HEK293 (cell line): ENCODE measurements around the gene FCN3.

Experiments used
- CTCF ChIA-PET: fragments of 350-600 bp; formaldehyde crosslinking; extraction: SDS; loops from one replicate; lab custom pipeline; 2021; ENCODE audit warnings: antibody characterized with exemption; lab: Yijun Ruan, JAX
- POLR2A ChIA-PET: fragments of 300-600 bp; formaldehyde crosslinking; extraction: SDS; loops from one replicate; lab custom pipeline; 2020; ENCODE audit warnings: antibody characterized with exemption, inconsistent platforms; lab: Yijun Ruan, JAX
- H3K27ac ChIP-seq: fragments of 200-500 bp; sonication (Bioruptor generic); 2 replicates; pipeline ENCODE4 v1.5.1; 2014; ENCODE audit warnings: low read depth, low read length, control low read depth, inconsistent platforms; ENCODE audit errors: extremely low read depth
- H3K36me3 ChIP-seq, 2 experiments: fragments of 200-500 bp in 1 of 2; sonication (Bioruptor generic) in 1 of 2; 1 replicate in 1 of 2; 2 replicates in 1 of 2; pipeline ENCODE4 v1.5.1; 2014 to 2017; ENCODE audit warnings: inconsistent platforms in 2 of 2, low read length in 2 of 2; ENCODE audit not compliant: control insufficient read depth in 2 of 2, insufficient read depth in 1 of 2
- H3K4me1 ChIP-seq: fragments of 200-500 bp; sonication (Bioruptor generic); 2 replicates; pipeline ENCODE4 v1.5.1; 2014; ENCODE audit warnings: mild to moderate bottlenecking, low read length, inconsistent platforms; ENCODE audit not compliant: control insufficient read depth, insufficient read depth
- H3K4me3 ChIP-seq: 2 replicates; pipeline ENCODE4 v1.5.1; 2011; ENCODE audit warnings: low read depth, mild to moderate bottlenecking, control low read depth, low read length, moderate library complexity
- H3K9me3 ChIP-seq: fragments of 200-500 bp; sonication (Bioruptor generic); 2 replicates; pipeline ENCODE4 v1.5.1; 2014; ENCODE audit warnings: low read depth, low read length, inconsistent platforms; ENCODE audit not compliant: control insufficient read depth, insufficient read depth
- ATF2 ChIP-seq: fragments of 450-650 bp; formaldehyde crosslinking; IDR thresholded peaks from 2 replicates; pipeline ENCODE4 v1.5.1; 2016; ENCODE audit warnings: missing biosample characterization, missing genetic modification characterization, low read depth
- HIC1 ChIP-seq: fragments of 450-650 bp; formaldehyde crosslinking; IDR thresholded peaks from 2 replicates; pipeline ENCODE4 v1.5.1; 2016; ENCODE audit warnings: missing biosample characterization, missing genetic modification characterization
- INSM2 ChIP-seq: fragments of 450-650 bp; formaldehyde crosslinking; IDR thresholded peaks from 2 replicates; pipeline ENCODE4 v1.5.1; 2016; ENCODE audit warnings: missing biosample characterization, missing genetic modification characterization
- KLF1 ChIP-seq: fragments of 450-650 bp; formaldehyde crosslinking; IDR thresholded peaks from 2 replicates; pipeline ENCODE4 v1.5.1; 2016; ENCODE audit warnings: missing biosample characterization, missing genetic modification characterization
- TRIM28 ChIP-seq: IDR thresholded peaks from 2 replicates; pipeline ENCODE4 v1.6.1; 2011; ENCODE audit warnings: low read length, control low read depth, borderline replicate concordance
- ZBTB10 ChIP-seq: fragments of 450-650 bp; formaldehyde crosslinking; IDR thresholded peaks from 2 replicates; pipeline ENCODE4 v1.5.1; 2016; ENCODE audit warnings: missing biosample characterization, missing genetic modification characterization
- ZBTB8A ChIP-seq: fragments of 450-650 bp; formaldehyde crosslinking; IDR thresholded peaks from 2 replicates; pipeline ENCODE4 v1.5.1; 2016; ENCODE audit warnings: missing biosample characterization, missing genetic modification characterization
- ZFP69B ChIP-seq: fragments of 450-650 bp; formaldehyde crosslinking; IDR thresholded peaks from 2 replicates; pipeline ENCODE4 v1.5.1; 2016; ENCODE audit warnings: missing biosample characterization, missing genetic modification characterization
- ZIC2 ChIP-seq: fragments of 450-650 bp; formaldehyde crosslinking; IDR thresholded peaks from 2 replicates; pipeline ENCODE4 v1.5.1; 2016; ENCODE audit warnings: missing biosample characterization, missing genetic modification characterization
- ZNF132 ChIP-seq: fragments of 450-650 bp; formaldehyde crosslinking; IDR thresholded peaks from 2 replicates; pipeline ENCODE4 v1.5.1; 2017; ENCODE audit warnings: missing biosample characterization, missing genetic modification characterization, borderline replicate concordance
- ZNF155 ChIP-seq: fragments of 450-650 bp; formaldehyde crosslinking; IDR thresholded peaks from 2 replicates; pipeline ENCODE4 v1.5.1; 2016; ENCODE audit warnings: missing biosample characterization, missing genetic modification characterization
- ZNF16 ChIP-seq: fragments of 450-650 bp; formaldehyde crosslinking; IDR thresholded peaks from 2 replicates; pipeline ENCODE4 v1.5.1; 2016; ENCODE audit warnings: low read depth, missing biosample characterization, missing genetic modification characterization
- ZNF169 ChIP-seq: fragments of 450-650 bp; formaldehyde crosslinking; IDR thresholded peaks from 2 replicates; pipeline ENCODE4 v1.5.1; 2016; ENCODE audit warnings: missing biosample characterization, missing genetic modification characterization
- ZNF266 ChIP-seq: fragments of 450-650 bp; formaldehyde crosslinking; IDR thresholded peaks from 2 replicates; pipeline ENCODE4 v1.5.1; 2016; ENCODE audit warnings: missing biosample characterization, missing genetic modification characterization, low read depth
- ZNF274 ChIP-seq, 2 experiments: fragments of 200-500 bp in 1 of 2; fragments of 450-650 bp in 1 of 2; sonication (Bioruptor generic) in 1 of 2; formaldehyde crosslinking in 1 of 2; IDR thresholded peaks; 2 replicates each; pipeline versions ENCODE4 v1.5.1 to v1.6.1; 2014 to 2016; ENCODE audit warnings: borderline replicate concordance in 1 of 2, inconsistent platforms in 1 of 2, low read length in 1 of 2, missing biosample characterization in 1 of 2, missing genetic modification characterization in 1 of 2
- ZNF311 ChIP-seq: fragments of 450-650 bp; formaldehyde crosslinking; IDR thresholded peaks from 2 replicates; pipeline ENCODE4 v1.5.1; 2017; ENCODE audit warnings: missing biosample characterization, missing genetic modification characterization, borderline replicate concordance
- ZNF362 ChIP-seq: fragments of 450-650 bp; formaldehyde crosslinking; IDR thresholded peaks from 2 replicates; pipeline ENCODE4 v1.5.1; 2016; ENCODE audit warnings: missing biosample characterization, missing genetic modification characterization
- ZNF404 ChIP-seq: fragments of 450-650 bp; formaldehyde crosslinking; IDR thresholded peaks from 2 replicates; pipeline ENCODE4 v1.5.1; 2017; ENCODE audit warnings: missing biosample characterization, missing genetic modification characterization
- ZNF510 ChIP-seq: fragments of 450-650 bp; formaldehyde crosslinking; IDR thresholded peaks from 2 replicates; pipeline ENCODE4 v1.5.1; 2018; ENCODE audit warnings: mild to moderate bottlenecking, missing genetic modification characterization, missing biosample characterization; ENCODE audit not compliant: insufficient replicate concordance
- ZNF571 ChIP-seq: fragments of 450-650 bp; formaldehyde crosslinking; IDR thresholded peaks from 2 replicates; pipeline ENCODE4 v1.5.0; 2017; ENCODE audit warnings: missing biosample characterization, missing genetic modification characterization
- ZNF580 ChIP-seq: fragments of 450-650 bp; formaldehyde crosslinking; IDR thresholded peaks from 2 replicates; pipeline ENCODE4 v1.5.1; 2016; ENCODE audit warnings: missing biosample characterization, missing genetic modification characterization
- ZNF768 ChIP-seq: fragments of 450-650 bp; formaldehyde crosslinking; IDR thresholded peaks from 2 replicates; pipeline ENCODE4 v1.5.1; 2018; ENCODE audit warnings: missing biosample characterization, mild to moderate bottlenecking, missing genetic modification characterization

FCN3 gene

GRCh38 chr1:27343639-27344025 is 31.0 kb downstream of the FCN3 start:
- no peaks in the 10 kb centered on the region for H3K9me3 ChIP-seq
- POLR2A ChIA-PET = no interaction called here
- peaks cover 0 to 4% of the 10 kb centered on the region in 2 experiments; a peak in 1 of 3 replicates for H3K36me3 ChIP-seq
- CTCF ChIA-PET = interaction anchor here (0.6 to 4.7 kb wide), 5 partner anchors 11 to 454 kb away, joined by 3 to 34 read pairs (median 3); partner anchors contain the start of gene GPN2
- no peak for TF ChIP-seq ZNF274 (IDR thresholded peaks at IDR 0.05; ENCODE audit: low read length)
- no peak for TF ChIP-seq ZNF274 (tag by site-specific recombination; IDR thresholded peaks at IDR 0.05; ENCODE audit: borderline replicate concordance)
- no peak for TF ChIP-seq ZNF404 (tag by site-specific recombination)
- peak; percentile 14; the same call in 1 of the 2 replicates for TF ChIP-seq KLF1 (tag by site-specific recombination)
- H3K27ac ChIP-seq = no peak overlapping the region
- H3K4me3 ChIP-seq = no peak overlapping the region; the same call in 1 of the 2 replicates
- H3K4me1 ChIP-seq = peaks cover 3% of the 10 kb centered on the region; the same call in 1 of the 2 replicates

- ChIA-PET POLR2A (interaction anchor here (2.2 kb wide), 1 partner anchor 23 kb away, joined by 8 read pairs; no protein-coding TSS in a partner anchor), CTCF (interaction anchor here (0.5 to 4.7 kb wide), 8 partner anchors 10 to 865 kb away, joined by 3 to 34 read pairs (median 4); partner anchors contain the start of gene GPN2)
- H3K4me3 ChIP-seq = peak overlapping the region; percentile 27
- H3K27ac ChIP-seq = no peak overlapping the region
- peaks cover 0 to 6% of the 10 kb centered on the region in 2 experiments; a peak in 1 of 3 replicates for H3K36me3 ChIP-seq
- no peaks in the 10 kb centered on the region for H3K9me3 ChIP-seq
- H3K4me1 ChIP-seq = peaks cover 3% of the 10 kb centered on the region; the same call in 1 of the 2 replicates
- TF ChIP-seq ZIC2 (peak; percentile 83), ZBTB8A (peak; percentile 55), ZNF580 (no peak), HIC1 (tag by site-specific recombination) (peak; percentile 60; the same call in 1 of the 2 replicates), ZNF571 (no peak), ZNF510 (no peak), ZBTB10 (tag by site-specific recombination) (peak; percentile 23; the same call in 1 of the 2 replicates), ZNF768 (tag by site-specific recombination) (no peak), ZNF16 (tag by site-specific recombination) (no peak), ZNF132 (tag by site-specific recombination) (no peak), ATF2 (no peak), TRIM28 (0 out of 2 replicates have a peak, but pooled peaks have one; percentile 26), ZFP69B (no peak; the same call in 1 of the 2 replicates), ZNF266 (no peak), ZNF169 (tag by site-specific recombination) (0 out of 2 replicates have a peak, but pooled peaks have one; percentile 48), INSM2 (no peak; the same call in 1 of the 2 replicates), ZNF155 (tag by site-specific recombination) (no peak), ZNF311 (tag by site-specific recombination) (no peak), ZNF362 (tag by site-specific recombination) (no peak)
Observed at GRCh38 chr1:27342778-27343638, 31.6 kb downstream of the FCN3 start.
